Activated naive CD4-positive, alpha-beta T cell treated with anti-CD3 and anti-CD28 coated beads, Interleukin-2, amount 50 U/mL, for 16 hours (primary cell): ENCODE data around the gene URI1.

Experiments used
- DNase-seq: peaks from one replicate; pipeline ENCODE4 v3.0.0-alpha.2; 2020

URI1 gene

DNA sequence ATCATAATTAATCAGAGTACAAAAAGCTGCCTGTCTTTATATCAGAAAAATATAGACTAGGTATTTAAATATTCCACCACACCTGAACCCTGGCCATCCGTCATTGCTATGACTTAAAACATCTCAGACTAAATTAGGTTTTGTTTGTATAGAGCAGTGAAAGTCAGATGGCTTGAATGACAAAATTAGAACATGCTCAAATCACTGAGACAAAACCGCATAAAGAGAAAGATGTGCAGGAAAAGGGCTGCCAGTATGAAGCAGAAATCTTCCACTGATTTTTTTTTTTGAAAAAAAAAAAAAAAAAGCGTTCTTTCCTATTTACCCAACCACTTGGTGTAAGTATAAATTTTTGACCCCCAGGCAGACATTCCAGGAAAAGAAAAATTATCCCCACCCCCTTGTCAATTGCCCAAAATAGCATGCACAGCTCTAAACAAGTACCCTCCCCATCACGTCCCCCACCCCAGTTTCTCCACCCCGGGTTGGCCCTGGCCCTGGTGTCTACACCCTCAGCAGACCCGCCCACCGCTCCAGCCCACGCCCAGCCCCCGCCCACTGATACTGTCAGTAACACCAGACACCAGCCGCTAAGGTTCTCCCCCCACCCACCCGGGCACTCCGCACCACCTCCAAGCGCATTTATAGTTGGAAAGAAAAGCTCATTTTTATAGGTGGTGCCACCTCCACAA, 118.6 kb downstream of the URI1 start:
- DNase-seq: no peak

DNA sequence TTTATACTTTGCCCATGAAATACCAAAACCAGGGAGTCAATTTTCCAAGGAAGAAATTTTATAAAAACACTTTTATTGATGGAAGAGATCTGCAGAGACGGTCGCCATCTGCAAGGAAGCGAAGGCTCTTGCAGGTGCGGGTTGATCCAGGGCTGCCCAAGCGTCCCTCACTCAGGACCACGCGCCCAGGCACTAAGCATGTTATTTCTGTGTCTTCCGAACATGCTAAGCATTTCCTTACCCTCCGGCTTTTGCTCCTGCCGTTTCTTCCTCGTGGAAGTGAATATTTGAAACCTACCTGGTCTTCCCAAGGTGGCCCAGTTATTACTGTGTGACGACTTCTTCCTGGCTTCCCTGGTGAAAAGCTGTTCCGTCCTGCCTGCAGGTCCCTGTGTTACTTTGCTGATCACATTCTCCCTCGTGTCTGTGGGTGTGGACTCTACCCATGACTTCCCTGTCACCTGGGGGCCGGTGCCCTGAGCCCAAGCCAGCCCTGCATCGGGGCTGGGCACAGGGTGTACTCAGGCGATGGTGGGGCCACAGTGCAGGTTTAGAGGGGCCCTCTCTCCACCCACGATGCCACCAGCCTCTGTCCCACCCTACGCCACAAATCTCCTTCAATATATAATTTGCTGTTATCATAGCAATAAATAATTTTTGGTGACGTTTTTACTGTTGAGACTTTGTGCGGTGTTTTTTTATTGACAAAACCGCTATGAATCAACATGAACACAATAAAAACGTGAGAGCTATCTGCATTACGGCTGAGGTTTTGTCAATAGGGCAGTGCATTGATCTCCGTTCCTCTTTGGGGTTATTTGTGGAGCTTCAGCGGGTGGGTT, 119.4 kb downstream of the URI1 start:
- no peak for DNase-seq

DNA sequence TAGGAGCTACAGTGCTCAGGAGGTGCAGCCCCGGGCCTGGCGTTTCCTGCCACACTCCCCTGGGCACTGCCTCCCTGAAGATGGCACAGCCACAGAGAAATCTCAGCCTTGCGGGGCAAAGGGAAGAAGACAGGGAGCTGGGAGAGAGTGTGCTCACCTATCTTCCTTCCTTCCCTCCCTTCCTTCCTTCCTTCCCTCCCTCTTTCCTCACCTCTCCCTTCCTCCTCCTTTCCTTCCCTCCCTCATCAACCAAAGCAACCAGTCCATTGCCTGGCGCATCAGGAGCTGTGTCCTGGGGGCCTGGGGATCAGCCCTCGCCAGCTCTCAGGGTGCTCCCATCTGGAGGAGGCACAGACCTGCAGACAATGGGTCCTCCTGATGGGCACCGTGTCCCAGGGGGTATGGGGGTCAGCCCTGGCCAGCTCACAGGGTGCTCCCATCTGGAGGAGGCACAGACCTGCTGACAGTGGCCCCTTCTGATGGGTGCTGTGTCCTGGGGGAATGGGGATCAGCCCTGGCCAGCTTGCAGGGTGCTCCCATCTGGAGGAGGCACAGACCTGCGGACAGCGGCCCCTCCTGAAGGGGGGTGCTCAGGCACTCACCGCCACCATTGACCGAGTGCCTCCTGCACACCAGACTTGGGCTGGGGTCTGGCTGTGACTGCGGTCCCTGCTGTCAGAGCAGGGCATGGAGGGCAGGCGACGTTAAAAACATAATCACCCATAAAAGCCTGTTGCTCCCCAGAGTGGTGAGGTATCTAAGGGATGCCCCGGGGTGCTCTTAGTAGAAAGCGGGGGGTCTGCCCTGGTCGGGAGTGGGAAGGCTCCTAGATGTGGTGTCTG, 120.2 kb downstream of the URI1 start:
- no peak for DNase-seq

DNA sequence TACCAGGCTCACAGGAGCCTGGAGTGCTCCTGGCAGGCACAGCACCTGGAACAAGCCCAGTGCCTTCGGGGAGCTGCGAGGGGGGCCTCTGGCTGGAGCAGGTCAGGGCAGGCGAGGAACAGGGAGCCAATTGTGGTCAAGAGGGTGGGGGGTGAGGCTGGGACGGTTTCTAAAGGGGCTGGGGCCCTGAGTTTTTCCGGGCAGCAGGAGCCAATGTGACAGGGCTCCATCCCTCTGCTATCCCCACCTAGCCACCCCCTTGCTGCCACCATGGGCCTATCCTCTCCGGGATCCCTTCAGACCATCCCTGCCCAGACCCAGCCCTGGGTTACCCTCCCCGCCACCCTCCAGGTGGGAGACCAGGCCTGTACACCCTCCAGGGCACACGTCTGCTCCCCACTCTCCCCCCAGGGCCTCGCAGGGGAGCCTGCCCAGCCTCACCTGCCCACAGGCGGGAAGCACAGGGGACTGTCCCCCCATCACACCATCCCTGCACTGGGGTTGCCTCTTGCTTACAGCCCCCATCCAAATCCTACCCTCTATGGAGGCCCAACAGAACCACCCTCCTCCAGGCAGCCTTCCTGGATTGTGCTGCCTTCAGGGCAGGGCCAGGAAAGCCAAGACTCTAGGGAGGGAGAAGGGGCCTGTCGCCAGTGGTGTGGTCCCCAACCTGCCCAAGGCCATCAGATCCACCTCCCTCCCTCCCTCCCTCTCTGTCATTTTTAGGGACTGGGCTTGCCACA, 121.0 kb downstream of the URI1 start:
- DNase-seq: no peak

DNA sequence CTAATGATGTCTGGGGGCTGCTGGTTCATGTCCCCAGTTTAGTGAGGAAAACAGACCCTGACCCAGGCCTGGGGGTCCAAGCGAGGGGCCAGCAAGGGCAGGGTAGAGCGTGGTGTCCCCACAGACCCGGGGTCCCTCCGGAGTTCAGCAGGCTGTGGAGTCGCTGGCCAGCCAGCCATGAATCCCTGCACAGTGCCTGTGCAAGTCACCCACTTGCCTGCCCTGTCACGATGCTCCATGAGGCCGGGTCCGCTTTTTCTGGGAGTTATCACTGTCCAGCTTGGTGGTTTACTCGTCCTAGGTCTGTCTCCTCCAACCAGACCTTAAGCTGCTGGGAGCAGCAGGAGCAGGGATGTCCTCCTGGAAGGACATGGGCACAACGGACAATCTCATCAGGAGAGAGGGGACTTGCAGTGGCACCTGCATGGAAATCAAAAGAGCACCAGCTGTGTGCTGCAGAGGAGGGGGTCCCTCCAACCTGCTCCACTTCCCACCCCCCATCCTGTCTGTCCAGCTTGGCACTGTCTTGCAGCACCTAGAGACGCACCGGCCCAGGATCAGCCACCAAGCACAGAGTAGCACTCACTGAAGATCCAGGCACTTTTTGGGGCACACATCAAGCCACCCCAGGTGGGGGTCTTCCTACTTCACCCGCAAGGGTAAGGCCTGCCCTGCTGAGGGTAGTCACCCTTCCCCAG, 121.8 kb downstream of the URI1 start:
- DNase-seq: no peak

DNA sequence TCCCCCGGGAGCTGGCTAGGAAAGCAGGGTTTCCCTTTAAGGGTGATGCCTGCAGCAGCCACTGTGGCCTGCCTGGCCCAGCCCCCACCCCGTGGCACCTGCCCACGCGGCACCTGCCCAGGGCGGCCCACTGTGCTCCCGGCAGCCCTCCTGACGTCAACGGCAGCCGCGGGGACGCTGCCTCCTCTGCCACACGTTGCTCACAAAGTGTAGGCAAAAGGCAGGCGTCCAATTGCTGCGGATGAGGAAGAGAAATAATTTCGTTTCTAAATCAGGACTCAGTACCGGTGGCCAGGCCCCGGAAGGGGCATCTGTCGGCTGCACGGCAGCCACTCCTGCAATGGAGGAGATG, 122.3 kb downstream of the URI1 start:
- DNase-seq: no peak

DNA sequence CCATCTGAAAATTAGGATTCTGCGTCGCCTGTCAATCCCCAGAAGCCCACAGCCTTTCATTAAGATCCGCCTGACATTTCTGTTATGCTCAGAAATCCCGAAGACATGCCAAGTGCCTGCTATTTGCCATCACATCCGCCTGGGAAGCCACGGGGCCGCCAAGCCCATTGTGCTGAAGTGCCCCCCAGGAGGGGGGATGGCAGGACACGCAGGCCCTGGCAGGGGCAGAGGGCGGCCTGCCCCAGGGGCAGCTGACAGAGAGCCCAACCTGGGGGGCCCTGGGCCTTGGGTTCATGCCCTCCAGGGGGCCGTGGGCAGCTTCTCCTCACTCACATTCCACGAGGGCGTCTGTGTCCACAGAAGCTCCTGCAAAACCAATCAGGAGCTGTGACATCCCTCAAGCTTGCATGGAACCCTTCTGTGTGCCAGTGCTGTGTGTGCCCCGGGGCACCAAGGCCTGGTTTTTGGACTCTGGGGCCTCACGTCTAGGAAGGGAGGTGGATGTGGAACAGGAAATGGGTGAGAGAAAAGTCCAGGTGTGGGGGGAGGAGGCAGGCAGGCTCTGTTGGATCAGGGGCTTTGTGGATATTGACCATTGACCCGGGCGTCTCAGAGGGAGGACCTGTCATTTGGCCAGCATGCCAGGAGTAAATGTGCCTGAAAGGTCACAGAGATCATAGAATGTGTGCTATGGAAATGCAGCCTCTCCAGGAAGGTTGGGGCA, 122.9 kb downstream of the URI1 start:
- DNase-seq: no peak

DNA sequence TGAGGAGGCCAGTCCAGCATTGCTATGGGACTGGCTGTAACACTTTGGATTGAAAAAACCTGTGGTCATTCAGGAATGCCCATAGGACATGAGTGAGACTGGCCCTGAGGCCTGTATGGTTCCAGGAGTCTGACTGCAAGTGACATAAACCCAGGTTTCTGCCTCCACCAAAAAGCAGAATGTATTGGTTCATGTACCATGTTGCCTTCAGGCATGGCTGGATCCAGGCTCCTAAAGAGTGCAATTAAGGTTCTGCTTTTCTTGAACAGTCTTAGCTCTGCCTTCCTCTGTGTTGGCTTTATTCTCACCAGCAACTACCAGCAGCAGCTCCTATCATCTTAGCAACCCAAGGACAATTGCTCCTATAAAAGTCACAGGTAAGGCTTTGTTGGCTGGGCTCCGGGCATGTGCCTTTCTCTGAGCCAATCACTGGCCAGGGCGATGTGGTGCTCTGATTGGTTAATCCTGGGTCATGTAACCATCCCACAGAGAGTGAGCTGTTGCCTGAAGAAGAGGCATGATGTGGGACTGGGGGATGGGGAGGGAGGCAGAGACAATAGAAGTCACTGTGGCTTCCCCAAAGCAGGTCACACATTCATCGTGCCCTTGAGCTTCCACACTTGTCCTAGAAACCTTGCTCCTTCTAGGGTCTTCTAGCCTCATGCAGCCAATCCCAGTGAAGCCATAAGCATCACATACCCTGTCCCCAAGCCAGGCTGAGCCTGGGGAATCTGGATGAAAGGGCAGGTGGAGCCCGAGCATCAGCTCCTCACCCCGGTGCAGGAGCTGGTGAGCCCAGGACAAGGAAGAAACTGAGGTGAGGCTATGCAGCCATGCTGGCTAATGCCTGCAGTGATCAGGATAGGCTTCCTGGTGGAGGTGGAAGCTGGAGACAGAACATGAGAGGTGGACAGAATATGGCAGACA, 123.9 kb downstream of the URI1 start:
- DNase-seq: no peak
